GM23248 (cell line): ENCODE data around the gene GBP6. TPM values are rescaled to one million over a fixed set of nuclear protein-coding genes. Genes with fewer than 3 reads are reported as not detected.
"Not testable (repeated sequence)": the region's sequence is repeated elsewhere in the genome, so short reads cannot be mapped to it uniquely, and the experiment has no call there.

Experiments used
- DNase-seq: peaks from one replicate; pipeline ENCODE4 v3.0.0-alpha.2; 2015
- H2AFZ ChIP-seq: fragments of 200-600 bp; sonication (generic); 2 replicates; pipeline ENCODE4 v1.6.1; 2016; ENCODE audit warnings: antibody characterized with exemption
- H3F3A ChIP-seq: fragments of 200-600 bp; sonication (generic); 2 replicates; pipeline ENCODE4 v1.6.1; 2016; ENCODE audit warnings: mild to moderate bottlenecking, antibody characterized with exemption, mixed run types; ENCODE audit not compliant: insufficient read depth
- H3K27ac ChIP-seq: fragments of 200-600 bp; sonication (generic); 2 replicates; pipeline ENCODE4 v1.5.1; 2016; ENCODE audit warnings: mild to moderate bottlenecking
- H3K27me3 ChIP-seq: fragments of 200-600 bp; sonication (generic); replicated peaks from 2 replicates; pipeline ENCODE4 v1.6.1; 2016; ENCODE audit warnings: mild to moderate bottlenecking; ENCODE audit not compliant: insufficient read depth
- H3K36me3 ChIP-seq: fragments of 200-600 bp; sonication (generic); 2 replicates; pipeline ENCODE4 v1.6.1; 2016; ENCODE audit warnings: low read depth, mild to moderate bottlenecking
- H3K4me1 ChIP-seq: fragments of 200-600 bp; sonication (generic); 2 replicates; pipeline ENCODE4 v1.6.1; 2016; ENCODE audit warnings: mild to moderate bottlenecking; ENCODE audit not compliant: insufficient read depth
- H3K4me2 ChIP-seq: fragments of 200-600 bp; sonication (generic); one replicate; pipeline ENCODE4 v1.6.1; 2016; ENCODE audit warnings: mild to moderate bottlenecking; ENCODE audit not compliant: unreplicated experiment
- H3K4me3 ChIP-seq: fragments of 200-600 bp; sonication (generic); 2 replicates; pipeline ENCODE4 v1.5.1; 2016; ENCODE audit warnings: mild to moderate bottlenecking
- H3K79me2 ChIP-seq: fragments of 200-600 bp; sonication (generic); 2 replicates; pipeline ENCODE4 v1.6.1; 2016; ENCODE audit warnings: mild to moderate bottlenecking; ENCODE audit not compliant: insufficient read depth
- H3K9ac ChIP-seq: fragments of 200-600 bp; sonication (generic); 2 replicates; pipeline ENCODE4 v1.6.1; 2016; ENCODE audit warnings: mild to moderate bottlenecking
- H3K9me2 ChIP-seq: fragments of 200-600 bp; sonication (generic); 2 replicates; pipeline ENCODE4 v1.6.1; 2016; ENCODE audit warnings: mixed run types, mild to moderate bottlenecking, moderate library complexity; ENCODE audit not compliant: insufficient read depth
- H3K9me3 ChIP-seq: fragments of 200-600 bp; sonication (generic); one replicate; pipeline ENCODE4 v1.6.1; 2017; ENCODE audit warnings: low read depth
- H4K20me1 ChIP-seq: fragments of 200-600 bp; sonication (generic); 2 replicates; pipeline ENCODE4 v1.6.0; 2016; ENCODE audit not compliant: insufficient read depth
- EZH2 ChIP-seq: fragments of 200-600 bp; sonication (generic); IDR thresholded peaks from 2 replicates; pipeline ENCODE4 v1.6.1; 2018; ENCODE audit warnings: antibody characterized with exemption, mild to moderate bottlenecking; ENCODE audit not compliant: insufficient read depth, poor library complexity, severe bottlenecking
- EZH2phosphoT487 ChIP-seq: fragments of 200-600 bp; sonication (generic); IDR thresholded peaks from 2 replicates; pipeline ENCODE4 v1.6.1; 2018; ENCODE audit warnings: antibody characterized with exemption, moderate library complexity, mild to moderate bottlenecking, low read depth; ENCODE audit not compliant: insufficient read depth
- WGBS, 2 experiments: methylation state at CpG; one replicate each; pipeline ENCODE4 v1.1.6; 2015 to 2017; ENCODE audit warnings: low lambda C conversion rate in 2 of 2, low coverage in 1 of 2; ENCODE audit errors: missing lambda C conversion rate in 2 of 2; 5-methylcytosine and 5-hydroxymethylcytosine counted together
- in situ Hi-C: fragments of 300-500 bp; cut with MboI; formaldehyde crosslinking; loops from 2 replicates; pipeline ENCODE4 v1.15.0; 2020
- polyA plus RNA-seq: library from polyadenylated mRNA; unstranded; fragments of >200 nt; fragmentation: Nextera tagmentation; extraction: Ambion mirVana; gene quantifications from 2 replicates; pipeline ENCODE4 v1.2.1, GENCODE V29; 2016
- total RNA-seq: library from RNA; depleted of rRNA; stranded (reverse); fragments of >200 nt; shearing (Covaris generic); gene quantifications from 2 replicates; pipeline ENCODE4 v1.2.3, GENCODE V29; 2014

Gene GBP6
- total and polyA plus RNA-seq, 2 experiments from 2014 or later = not detected

DNA sequence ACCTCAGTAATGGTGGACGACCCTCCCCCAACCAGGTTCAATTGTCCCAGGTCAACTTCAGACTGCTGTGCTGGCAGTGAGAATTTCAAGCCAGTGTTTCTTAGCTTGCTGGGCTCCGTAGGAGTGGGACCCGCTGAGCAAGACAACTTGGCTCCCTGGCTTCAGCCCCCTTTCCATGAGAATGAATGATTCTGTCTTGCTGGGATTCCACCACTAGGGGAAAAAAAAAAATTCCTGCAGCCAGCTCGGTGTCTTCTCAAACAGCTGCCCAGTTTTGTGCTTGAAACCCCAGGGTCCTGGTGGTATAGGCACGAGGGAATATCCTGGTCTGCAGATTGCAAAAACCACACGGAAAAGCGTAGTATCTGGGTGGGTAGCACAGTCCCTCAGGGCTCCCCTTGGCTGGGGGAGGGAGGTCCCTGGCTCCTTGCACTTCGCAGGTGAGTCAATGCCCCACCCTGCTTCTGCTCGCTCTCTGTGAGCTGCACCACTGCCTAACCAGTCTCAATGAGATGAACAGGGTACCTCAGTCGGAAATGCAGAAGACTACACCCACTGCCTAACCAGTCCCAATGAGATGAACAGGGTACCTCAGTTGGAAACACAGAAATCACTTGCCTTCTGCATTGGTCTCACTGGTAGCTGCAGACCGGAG, 41.5 kb downstream of the GBP6 start:
- TF ChIP-seq EZH2 (no peak), EZH2phosphoT487 (no peak)
- Histone ChIP-seq H2AFZ (no peak overlapping the region), H3K9me2 (no peaks in the 10 kb centered on the region), H3F3A (no peaks in the 10 kb centered on the region), H3K79me2 (no peaks in the 10 kb centered on the region), H3K9ac (no peak overlapping the region), H4K20me1 (no peaks in the 10 kb centered on the region), H3K27me3 (no peaks in the 10 kb centered on the region), H3K27ac (no peak overlapping the region), H3K4me1 (no peaks in the 10 kb centered on the region), H3K36me3 (no peaks in the 10 kb centered on the region), H3K9me3 (no peaks in the 10 kb centered on the region), H3K4me2 (no peak overlapping the region), H3K4me3 (no peak overlapping the region)
- WGBS, 2 experiments = 56 to 57% methylated on average over 11 of the region's 11 CpGs
- no peak for DNase-seq
- in situ Hi-C loops = no loop called here

DNA sequence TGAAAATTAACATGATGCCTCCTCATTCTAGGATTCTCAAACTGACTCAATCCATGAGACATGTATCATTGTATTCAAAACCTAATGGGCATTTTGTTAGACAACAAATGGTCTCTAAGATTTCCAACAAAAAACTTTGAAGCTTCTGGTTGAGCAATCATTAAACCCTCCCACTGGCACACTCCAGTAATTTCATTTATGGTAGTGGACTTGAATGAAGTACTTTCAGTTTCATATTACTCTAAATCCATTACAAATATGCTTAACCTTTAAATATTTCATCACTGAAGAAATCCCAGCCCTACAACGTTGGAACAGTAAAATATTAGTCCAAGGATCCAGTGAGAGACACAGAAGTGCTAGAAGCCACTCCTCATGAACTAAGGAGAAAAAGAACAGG, 43.5 kb downstream of the GBP6 start:
- Histone ChIP-seq H3K27ac (no peak overlapping the region), H3K9ac (no peak overlapping the region), H3K36me3 (no peaks in the 10 kb centered on the region), H3F3A (no peaks in the 10 kb centered on the region), H3K9me2 (no peaks in the 10 kb centered on the region), H3K27me3 (no peaks in the 10 kb centered on the region), H2AFZ (peak overlapping the region; percentile 50), H3K4me2 (peak overlapping the region; percentile 18), H3K79me2 (no peaks in the 10 kb centered on the region), H4K20me1 (no peaks in the 10 kb centered on the region), H3K4me1 (no peaks in the 10 kb centered on the region), H3K4me3 (peak overlapping the region; percentile 51), H3K9me3 (no peaks in the 10 kb centered on the region)
- in situ Hi-C loops = no loop called here
- WGBS, 2 experiments = 0% methylated on average over 1 of the region's 1 CpG
- DNase-seq = peak; percentile 17
- TF ChIP-seq EZH2phosphoT487 (no peak), EZH2 (no peak)

DNA sequence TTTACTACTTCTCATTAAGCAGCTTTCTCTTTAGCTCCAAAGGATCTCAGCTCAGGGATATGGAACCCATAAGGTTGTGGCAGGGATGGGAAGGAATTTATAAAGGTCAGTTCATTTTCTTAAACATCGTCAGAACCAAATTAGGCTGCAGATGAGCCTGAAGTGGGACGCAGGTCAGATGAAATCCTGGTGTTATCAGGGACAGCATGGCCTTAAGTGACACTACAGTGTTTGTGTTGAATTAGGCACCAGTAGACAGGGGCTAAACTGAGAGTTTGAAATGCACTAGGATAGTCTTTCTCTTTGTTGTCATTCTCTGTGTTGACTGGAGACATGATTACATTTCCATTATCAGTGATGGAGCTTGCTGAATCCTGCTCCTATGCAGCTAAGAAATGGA, 43.9 kb downstream of the GBP6 start:
- Histone ChIP-seq H3K4me3 (peak overlapping the region; percentile 51), H3K4me2 (peak overlapping the region; percentile 18), H2AFZ (peak overlapping the region; percentile 50)
- H3K27ac ChIP-seq, H3K27me3 ChIP-seq, H4K20me1 ChIP-seq, H3F3A ChIP-seq, in situ Hi-C loops, H3K79me2 ChIP-seq, H3K36me3 ChIP-seq, H3K9ac ChIP-seq, H3K9me2 ChIP-seq, H3K9me3 ChIP-seq, H3K4me1 ChIP-seq, DNase-seq: not testable (repeated sequence)
- WGBS, 2 experiments = 9 to 11% methylated on average over 2 of the region's 2 CpGs

DNA sequence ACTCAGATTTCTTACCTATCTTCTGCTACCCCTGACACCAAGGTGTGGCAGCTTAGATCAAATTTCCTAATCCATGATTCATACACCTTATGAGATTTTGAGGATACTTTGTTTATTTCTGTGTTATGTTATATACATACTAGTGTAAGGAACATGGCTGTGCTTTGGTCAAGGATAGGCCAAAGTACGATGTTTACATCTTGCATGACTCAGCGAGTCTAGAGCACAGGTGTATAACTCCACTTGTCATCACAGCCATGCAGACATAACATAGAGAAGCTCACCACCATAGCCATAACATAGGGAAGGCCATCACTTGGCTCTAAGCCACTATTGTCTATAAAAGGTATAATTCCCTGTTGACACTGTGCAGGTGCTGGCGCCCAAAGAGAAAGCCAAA, 61.2 kb downstream of the GBP6 start:
- no peak overlapping the region for H2AFZ ChIP-seq

More for the DNA sequence above, 61.2 kb downstream of the GBP6 start:
- H3K27me3 ChIP-seq = no peaks in the 10 kb centered on the region
- H3K27ac ChIP-seq = no peak overlapping the region
- no peak for DNase-seq
- H3K4me1 ChIP-seq = no peaks in the 10 kb centered on the region
- TF ChIP-seq EZH2phosphoT487 (no peak), EZH2 (no peak)
- H3K79me2 ChIP-seq = no peaks in the 10 kb centered on the region
- no peaks in the 10 kb centered on the region for H3K36me3 ChIP-seq
- in situ Hi-C loops = loop anchor here (25.0 kb wide), 1 partner anchor 813 kb away; no protein-coding TSS in a partner anchor
- no peaks in the 10 kb centered on the region for H3K9me3 ChIP-seq
- no peak overlapping the region for H3K4me3 ChIP-seq
- WGBS, 2 experiments = 64 to 77% methylated on average over 3 of the region's 3 CpGs
- H3K4me2 ChIP-seq = no peak overlapping the region
- no peaks in the 10 kb centered on the region for H4K20me1 ChIP-seq
- H3K9me2 ChIP-seq = no peaks in the 10 kb centered on the region
- no peaks in the 10 kb centered on the region for H3F3A ChIP-seq
- H3K9ac ChIP-seq = no peak overlapping the region
